Activated T-helper 17 cell treated with anti-CD3 and anti-CD28 coated beads, Interleukin-2, amount 50 U/mL, for 72 hours (primary cell): Measurements from ENCODE around the gene SSC5D. TPM values are rescaled to one million over a fixed set of nuclear protein-coding genes. Genes with fewer than 3 reads are reported as not detected.

ENCODE experiments used
- ATAC-seq: fragments of 150-1000 bp; cut with Tn5 transposase; replicated peaks from 2 replicates; pipeline ENCODE4 v1.10.0; 2021; ENCODE audit warnings: mild to moderate bottlenecking, moderate library complexity
- H3K27ac Mint-ChIP-seq: one replicate; pipeline ENCODE4 v1.8.0; 2022; ENCODE audit warnings: mixed read lengths
- H3K27me3 Mint-ChIP-seq: one replicate; pipeline ENCODE4 v1.8.0; 2022; ENCODE audit warnings: mixed read lengths
- H3K36me3 Mint-ChIP-seq: one replicate; pipeline ENCODE4 v1.8.0; 2022; ENCODE audit warnings: low read depth, mild to moderate bottlenecking, mixed read lengths
- H3K4me1 Mint-ChIP-seq: one replicate; pipeline ENCODE4 v1.8.0; 2022; ENCODE audit warnings: mixed read lengths
- H3K4me3 Mint-ChIP-seq: one replicate; pipeline ENCODE4 v1.8.0; 2022; ENCODE audit warnings: mild to moderate bottlenecking, mixed read lengths
- H3K9me3 Mint-ChIP-seq: one replicate; pipeline ENCODE4 v1.8.0; 2022; ENCODE audit warnings: mixed read lengths
- total RNA-seq, 2 donors: library from RNA; stranded (reverse); gene quantifications; one replicate each; pipeline ENCODE4 v1.2.3, GENCODE V29; 2022

Gene SSC5D
- total RNA-seq, 2 donors from 2014 or later = 0.41 to 0.69 TPM

DNA sequence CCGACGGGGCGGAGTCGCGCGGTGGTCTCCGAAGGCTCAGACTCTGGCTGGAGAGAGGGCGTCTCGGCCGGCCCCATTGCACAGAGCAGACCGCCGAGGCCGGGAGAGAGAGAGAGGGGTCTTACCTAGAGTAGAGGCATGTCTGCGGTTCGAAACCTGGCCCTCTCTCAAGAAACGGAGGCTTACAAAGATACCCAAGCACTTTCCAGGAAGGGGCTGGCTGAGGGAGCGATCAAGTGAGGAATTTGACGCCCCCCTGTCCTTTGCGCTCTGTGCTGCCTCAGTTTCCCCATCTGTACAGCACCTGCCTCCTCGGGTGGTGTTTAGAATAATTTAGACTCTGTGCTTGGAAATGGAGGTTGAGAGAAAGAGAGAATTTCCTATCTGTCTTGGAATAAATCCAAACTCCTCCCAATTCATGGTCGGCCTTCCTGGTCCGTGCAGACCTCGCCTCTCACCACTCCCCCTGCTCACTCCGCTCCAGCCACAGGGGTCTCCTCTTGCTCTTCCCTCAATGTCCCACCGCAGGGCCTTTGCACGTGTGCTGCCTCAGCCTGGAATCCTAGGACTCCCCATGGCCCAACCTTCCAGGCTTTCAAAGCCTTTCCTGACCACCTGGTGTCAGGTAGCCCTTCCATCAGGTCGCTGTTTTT lies 26.1 kb upstream of the SSC5D start:
- H3K4me3 Mint-ChIP-seq = peak overlapping the region; percentile 88
- H3K27me3 Mint-ChIP-seq = no peaks in the 10 kb centered on the region
- no peak for ATAC-seq
- H3K9me3 Mint-ChIP-seq = no peaks in the 10 kb centered on the region
- H3K4me1 Mint-ChIP-seq = peaks cover 10% of the 10 kb centered on the region
- no peaks in the 10 kb centered on the region for H3K36me3 Mint-ChIP-seq
- peak overlapping the region; percentile 83 for H3K27ac Mint-ChIP-seq

GRCh38 chr19:55462722-55463121 lies 25.5 kb upstream of the SSC5D start:
- no peaks in the 10 kb centered on the region for H3K9me3 Mint-ChIP-seq
- H3K27ac Mint-ChIP-seq = no peak overlapping the region
- no peaks in the 10 kb centered on the region for H3K36me3 Mint-ChIP-seq
- peaks cover 10% of the 10 kb centered on the region for H3K4me1 Mint-ChIP-seq
- no peaks in the 10 kb centered on the region for H3K27me3 Mint-ChIP-seq
- peak overlapping the region; percentile 88 for H3K4me3 Mint-ChIP-seq
- no peak for ATAC-seq

GRCh38 chr19:55463583-55464031 lies 24.6 kb upstream of the SSC5D start:
- Mint-ChIP-seq H3K27me3 (no peaks in the 10 kb centered on the region), H3K4me3 (no peak overlapping the region), H3K36me3 (no peaks in the 10 kb centered on the region), H3K9me3 (no peaks in the 10 kb centered on the region), H3K27ac (no peak overlapping the region), H3K4me1 (peaks cover 10% of the 10 kb centered on the region)
- no peak for ATAC-seq

- no peaks in the 10 kb centered on the region for H3K36me3 Mint-ChIP-seq
- no peak overlapping the region for H3K27ac Mint-ChIP-seq
- no peaks in the 10 kb centered on the region for H3K9me3 Mint-ChIP-seq
These were observed 24.1 kb upstream of the SSC5D start for GRCh38 chr19:55464039-55464661.

GRCh38 chr19:55464662-55465054 lies 23.6 kb upstream of the SSC5D start, which contains the start of gene C19orf85:
TSS of gene C19orf85 (minus strand) at chr19:55464751. CDS start at chr19:55464554, 197 bp downstream.
- no peak for ATAC-seq
- H3K27ac Mint-ChIP-seq = no peak within 1 kb of the TSS
- H3K9me3 Mint-ChIP-seq = no peaks in the 10 kb centered on the region
- no peak within 1 kb of the TSS for H3K4me3 Mint-ChIP-seq
- H3K36me3 Mint-ChIP-seq = no peaks in the 10 kb centered on the region
- H3K27me3 Mint-ChIP-seq = no peaks in the 10 kb centered on the region
- peaks cover 10% of the 10 kb centered on the region for H3K4me1 Mint-ChIP-seq

More at GRCh38 chr19:55464039-55464661, 24.1 kb upstream of the SSC5D start:
- Mint-ChIP-seq H3K4me3 (no peak overlapping the region), H3K4me1 (peaks cover 10% of the 10 kb centered on the region), H3K27me3 (no peaks in the 10 kb centered on the region)
- ATAC-seq = no peak

DNA sequence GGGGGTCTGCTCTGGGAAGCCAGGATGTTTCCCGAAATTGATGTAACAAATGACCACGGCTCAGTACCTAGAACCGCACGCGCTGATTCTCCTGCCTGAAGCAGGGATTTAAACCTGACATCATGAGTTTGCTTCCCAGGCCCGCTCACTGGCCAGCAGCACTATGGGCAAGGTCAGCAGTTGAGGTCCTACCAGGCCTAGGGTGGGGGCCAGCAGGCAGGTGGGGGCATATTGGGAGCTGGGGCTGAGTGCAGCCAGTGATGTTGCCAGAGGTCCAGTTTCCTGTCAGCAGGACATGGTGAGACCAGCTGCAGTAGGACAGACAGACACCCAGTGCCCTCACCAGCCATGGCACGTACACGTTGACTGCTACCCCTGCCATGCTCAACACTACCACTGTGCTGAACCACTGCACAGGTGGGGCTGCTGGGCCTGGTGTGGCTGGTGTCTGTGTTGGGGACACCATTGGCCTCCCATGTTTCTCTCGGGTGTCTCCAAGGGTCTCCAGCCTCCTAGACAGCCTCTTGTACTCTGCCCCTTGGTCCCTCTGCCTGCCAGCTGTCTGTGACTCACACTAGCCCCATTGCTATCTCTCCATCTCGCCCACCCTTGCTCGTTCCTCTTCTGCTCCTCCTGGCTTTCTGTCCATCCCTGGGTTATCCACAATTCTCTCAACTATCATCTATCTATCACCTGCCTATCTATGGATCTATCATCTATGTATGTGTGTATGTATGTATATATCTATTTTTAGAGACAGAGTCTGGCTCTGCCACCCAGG lies 22.6 kb upstream of the SSC5D start:
- Mint-ChIP-seq H3K9me3 (no peaks in the 10 kb centered on the region), H3K4me3 (no peak overlapping the region), H3K4me1 (peaks cover 3% of the 10 kb centered on the region), H3K27ac (no peak overlapping the region), H3K27me3 (no peaks in the 10 kb centered on the region), H3K36me3 (no peaks in the 10 kb centered on the region)
- no peak for ATAC-seq

DNA sequence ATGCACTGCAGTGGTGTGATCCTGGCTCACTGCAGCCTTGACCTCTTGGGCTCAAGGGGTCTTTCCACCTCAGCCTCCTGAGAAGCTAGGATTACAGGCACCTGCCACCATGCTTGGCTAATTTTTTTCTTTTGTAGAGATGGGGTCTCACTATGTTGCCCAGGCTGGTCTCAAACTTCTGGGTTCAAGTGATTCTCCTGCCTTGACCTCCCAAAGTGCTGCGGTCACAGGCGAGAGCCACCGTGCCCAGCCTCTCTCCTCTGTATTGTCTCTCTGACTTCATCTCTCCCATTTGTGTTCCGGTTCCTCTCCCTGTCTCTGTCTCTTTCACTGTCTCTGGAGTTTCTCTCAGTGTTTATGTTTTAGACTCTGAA lies 22.0 kb upstream of the SSC5D start:
- no peaks in the 10 kb centered on the region for H3K4me1 Mint-ChIP-seq
- ATAC-seq = no peak
- H3K9me3 Mint-ChIP-seq = no peaks in the 10 kb centered on the region
- H3K27me3 Mint-ChIP-seq = no peaks in the 10 kb centered on the region
- no peak overlapping the region for H3K4me3 Mint-ChIP-seq
- no peak overlapping the region for H3K27ac Mint-ChIP-seq
- no peaks in the 10 kb centered on the region for H3K36me3 Mint-ChIP-seq

DNA sequence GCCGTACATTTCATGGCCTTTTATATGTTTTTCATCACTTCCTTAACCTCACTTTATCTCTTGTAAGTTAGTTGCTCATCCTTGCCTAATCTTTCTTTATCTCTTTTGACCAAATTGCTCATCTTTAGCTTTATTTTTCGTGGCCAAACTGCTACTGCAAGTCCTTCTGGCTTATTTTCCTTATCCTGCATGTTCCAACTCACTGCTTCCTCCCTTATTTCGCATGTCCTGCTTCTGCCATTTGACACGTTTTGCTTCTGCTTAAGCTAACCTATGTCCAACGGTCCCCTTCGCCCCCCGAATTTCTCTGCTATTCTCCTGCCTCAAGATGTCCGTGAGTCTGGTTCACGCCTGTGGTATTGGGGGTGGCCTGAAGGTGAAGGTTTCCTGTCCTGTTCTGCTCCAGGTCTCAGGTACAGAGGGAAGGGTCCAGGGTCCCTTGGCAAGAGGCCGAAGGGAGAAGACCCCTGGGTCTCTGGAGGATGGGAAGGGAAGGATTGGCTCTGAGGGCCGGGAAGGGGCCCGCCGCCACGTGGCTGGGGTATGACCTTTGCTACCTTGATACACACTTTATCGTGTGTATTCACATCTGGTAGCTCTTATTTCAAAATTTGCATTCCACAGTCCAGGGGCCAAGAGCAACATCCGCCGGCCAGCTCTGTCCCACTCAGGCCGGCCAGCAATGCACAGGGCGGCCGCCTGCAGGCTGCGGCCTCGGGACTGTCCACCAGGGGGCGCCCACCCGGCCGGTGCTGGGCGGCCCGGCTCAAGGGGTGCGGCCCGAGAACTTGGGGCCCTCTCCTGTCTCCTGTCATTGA lies 20.8 kb upstream of the SSC5D start:
- ATAC-seq = peak; percentile 99

DNA sequence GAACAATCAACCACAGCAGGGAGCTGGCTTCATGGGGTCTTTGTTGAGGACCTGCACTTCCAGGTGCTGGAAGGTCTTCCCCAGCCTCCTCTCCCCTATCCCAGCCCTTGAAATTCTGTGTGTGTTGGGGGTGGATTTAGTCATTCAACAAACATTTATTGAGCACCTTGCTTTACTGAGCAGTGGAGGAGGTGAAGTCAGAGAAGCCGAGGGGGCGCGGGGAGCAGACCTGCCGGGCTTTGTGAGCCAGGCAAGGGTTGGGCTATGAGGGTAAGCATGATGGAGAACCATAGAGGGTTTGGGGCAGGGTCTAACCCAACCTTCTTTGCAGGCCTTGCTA lies 20.2 kb upstream of the SSC5D start:
- Mint-ChIP-seq H3K36me3 (no peaks in the 10 kb centered on the region), H3K9me3 (no peaks in the 10 kb centered on the region), H3K27ac (no peak overlapping the region), H3K4me3 (no peak overlapping the region), H3K27me3 (no peaks in the 10 kb centered on the region), H3K4me1 (no peaks in the 10 kb centered on the region)
- peak; percentile 18 for ATAC-seq

More for the DNA sequence above, 20.8 kb upstream of the SSC5D start:
- H3K4me3 Mint-ChIP-seq = no peak overlapping the region
- no peaks in the 10 kb centered on the region for H3K4me1 Mint-ChIP-seq
- H3K27ac Mint-ChIP-seq = no peak overlapping the region
- H3K27me3 Mint-ChIP-seq = no peaks in the 10 kb centered on the region
- H3K36me3 Mint-ChIP-seq = no peaks in the 10 kb centered on the region
- H3K9me3 Mint-ChIP-seq = no peaks in the 10 kb centered on the region

DNA sequence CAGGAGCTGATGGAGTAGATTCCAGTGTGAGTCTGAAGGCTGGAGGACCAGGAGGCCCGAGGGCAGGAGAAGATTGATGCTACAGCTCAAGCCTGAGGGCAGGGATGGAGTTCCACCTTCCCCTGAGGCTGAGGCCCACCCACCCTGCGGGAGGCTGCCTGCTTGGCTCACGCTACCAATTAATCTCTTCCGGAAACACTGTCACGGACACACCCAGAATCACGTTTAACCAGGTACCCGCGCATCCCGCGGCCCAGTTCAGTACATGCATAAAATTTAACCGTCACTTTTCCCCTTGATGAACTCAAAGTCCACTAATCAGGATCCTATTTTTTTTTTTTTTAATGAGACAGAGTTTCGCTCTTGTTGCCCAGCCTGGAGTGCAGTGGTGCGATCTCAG lies 17.0 kb upstream of the SSC5D start:
- no peaks in the 10 kb centered on the region for H3K27me3 Mint-ChIP-seq
- H3K9me3 Mint-ChIP-seq = no peaks in the 10 kb centered on the region
- no peak overlapping the region for H3K4me3 Mint-ChIP-seq
- no peaks in the 10 kb centered on the region for H3K36me3 Mint-ChIP-seq
- no peak overlapping the region for H3K27ac Mint-ChIP-seq
- no peaks in the 10 kb centered on the region for H3K4me1 Mint-ChIP-seq
- ATAC-seq = no peak

GRCh38 chr19:55472463-55472862 lies 15.8 kb upstream of the SSC5D start:
- H3K4me3 Mint-ChIP-seq = no peak overlapping the region
- no peak overlapping the region for H3K27ac Mint-ChIP-seq
- no peaks in the 10 kb centered on the region for H3K36me3 Mint-ChIP-seq
- no peaks in the 10 kb centered on the region for H3K9me3 Mint-ChIP-seq
- no peaks in the 10 kb centered on the region for H3K27me3 Mint-ChIP-seq
- no peaks in the 10 kb centered on the region for H3K4me1 Mint-ChIP-seq
- no peak for ATAC-seq

- Mint-ChIP-seq H3K27me3 (no peaks in the 10 kb centered on the region), H3K36me3 (peaks cover 2% of the 10 kb centered on the region), H3K4me3 (no peak overlapping the region), H3K9me3 (no peaks in the 10 kb centered on the region), H3K4me1 (peaks cover 8% of the 10 kb centered on the region), H3K27ac (no peak overlapping the region)
- ATAC-seq = no peak
These were observed 14.8 kb upstream of the SSC5D start for GRCh38 chr19:55473225-55474012.

DNA sequence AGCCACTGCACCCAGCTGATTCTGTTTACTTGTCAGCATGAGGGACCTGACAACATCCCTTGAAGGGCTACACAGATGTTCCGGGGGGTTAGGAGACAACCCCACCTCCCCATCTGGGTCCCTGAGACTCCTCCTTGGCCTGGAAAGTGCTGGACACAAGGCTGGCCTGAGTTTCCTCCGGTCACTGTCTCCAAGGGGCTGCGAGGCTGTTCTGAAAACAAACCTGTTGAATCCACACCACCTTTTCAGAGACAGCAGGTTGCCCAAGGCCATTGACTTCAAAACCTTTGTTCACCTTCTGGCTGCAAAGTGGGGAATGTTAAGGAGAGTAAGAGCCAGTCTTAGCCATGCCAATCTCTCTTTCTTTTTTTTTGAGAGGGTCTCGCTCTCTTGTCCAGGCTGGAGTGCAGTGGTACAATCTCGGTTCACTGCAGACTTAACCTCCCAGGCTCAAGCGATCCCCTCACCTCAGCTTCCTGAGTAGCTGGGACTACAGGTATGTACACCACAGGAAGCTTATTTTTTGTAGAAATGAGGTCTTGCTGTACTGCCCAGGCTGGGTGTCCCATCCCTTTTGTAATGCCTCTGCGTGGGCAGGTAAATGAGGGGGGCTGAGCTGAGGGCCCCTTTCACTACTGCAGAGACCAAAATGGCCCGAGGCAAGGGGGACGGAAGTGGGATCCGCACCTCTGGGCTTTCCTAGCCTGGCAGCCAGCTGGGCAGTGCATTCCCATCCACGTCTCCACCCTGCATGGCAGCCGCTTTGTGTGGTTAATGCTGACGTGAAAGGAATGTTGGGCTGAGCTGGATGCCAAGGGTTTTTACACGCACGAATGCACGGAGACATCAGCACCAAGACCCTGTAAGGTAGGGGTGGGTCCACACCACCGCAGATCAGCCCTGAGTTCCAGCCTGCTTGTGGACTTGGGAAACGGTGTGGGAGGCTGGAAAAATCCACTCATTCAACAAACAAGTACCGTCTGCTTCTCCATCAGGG lies 13.7 kb upstream of the SSC5D start:
- H3K4me3 Mint-ChIP-seq = peak overlapping the region; percentile 87
- H3K36me3 Mint-ChIP-seq = peaks cover 13% of the 10 kb centered on the region
- H3K27ac Mint-ChIP-seq = no peak overlapping the region
- no peaks in the 10 kb centered on the region for H3K9me3 Mint-ChIP-seq
- ATAC-seq = no peak
- peaks cover 19% of the 10 kb centered on the region for H3K4me1 Mint-ChIP-seq
- no peaks in the 10 kb centered on the region for H3K27me3 Mint-ChIP-seq
